ENCODE data around the gene CASS4.

- no peak for TF ChIP-seq CTCF (conservative IDR thresholded peaks at IDR 0.05 in 1 of 2, IDR thresholded peaks at IDR 0.05 in 1 of 2; ENCODE audit: extremely low read depth in 1 of 2, insufficient read depth in 1 of 2, low read depth in 1 of 2, low read length in 2 of 2)
- no peak for TF ChIP-seq EZH2 (IDR thresholded peaks at IDR 0.05; ENCODE audit: borderline replicate concordance, low read length)
Measured at GRCh38 chr20:56383334-56383733, 28.7 kb upstream of the CASS4 start.

All from mammary epithelial cell (primary cell).